Placental pericyte (primary cell): ENCODE results near the gene HMGB2. TPM values are rescaled to one million over a fixed set of nuclear protein-coding genes. Genes with fewer than 3 reads are reported as not detected.

Experiments used
- total RNA-seq: library from RNA; depleted of rRNA; stranded (reverse); fragments of >200 nt; gene quantifications from 2 replicates; pipeline ENCODE4 v1.2.3, GENCODE V29; 2012

Gene HMGB2
- total RNA-seq: 45.1 and 52.0 TPM in 2 replicates

DNA sequence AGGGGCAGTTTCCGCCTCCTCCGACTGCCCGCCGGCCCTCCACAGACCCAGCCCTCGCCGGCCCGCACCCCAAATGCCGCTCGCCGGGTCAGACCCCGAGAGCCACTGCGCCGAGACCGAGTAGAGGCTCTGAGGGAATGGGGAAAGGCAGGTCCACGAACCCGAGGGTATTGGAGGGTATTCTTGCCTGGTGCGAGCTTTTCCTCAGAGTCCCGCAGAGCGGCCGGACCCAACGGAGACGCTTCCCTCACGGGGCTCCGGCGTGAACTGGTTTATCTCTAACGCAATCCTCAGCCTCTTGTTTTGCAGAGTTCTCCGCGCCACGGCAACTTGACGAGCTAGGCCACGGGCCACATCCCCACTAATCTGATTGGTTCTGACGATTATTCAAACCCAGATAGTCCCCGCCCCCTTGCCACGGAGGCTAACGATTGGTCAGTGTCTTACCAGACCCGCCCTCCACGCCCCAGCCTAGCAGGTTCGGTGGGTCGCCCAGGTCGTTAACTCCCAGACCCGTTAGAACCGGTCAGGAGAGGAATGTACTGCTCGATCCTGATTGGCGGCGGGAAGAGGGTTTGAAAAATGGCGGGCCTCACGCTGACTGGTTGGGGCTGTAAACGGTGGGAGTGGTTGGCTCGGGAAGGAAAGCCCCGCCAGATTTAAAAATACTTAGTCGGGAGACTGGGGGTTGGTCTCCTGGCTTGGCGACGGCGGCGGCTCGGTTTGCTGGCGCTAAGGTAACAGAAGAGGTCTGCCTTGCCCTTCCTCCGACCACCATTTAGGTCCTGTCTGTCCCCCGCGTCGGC lies at the start of gene HMGB2:
Gene HMGB2 (minus strand): TSS at position 274 of the 806 bp plus-strand sequence. CDS start 709 bp downstream, outside the sequence.

DNA sequence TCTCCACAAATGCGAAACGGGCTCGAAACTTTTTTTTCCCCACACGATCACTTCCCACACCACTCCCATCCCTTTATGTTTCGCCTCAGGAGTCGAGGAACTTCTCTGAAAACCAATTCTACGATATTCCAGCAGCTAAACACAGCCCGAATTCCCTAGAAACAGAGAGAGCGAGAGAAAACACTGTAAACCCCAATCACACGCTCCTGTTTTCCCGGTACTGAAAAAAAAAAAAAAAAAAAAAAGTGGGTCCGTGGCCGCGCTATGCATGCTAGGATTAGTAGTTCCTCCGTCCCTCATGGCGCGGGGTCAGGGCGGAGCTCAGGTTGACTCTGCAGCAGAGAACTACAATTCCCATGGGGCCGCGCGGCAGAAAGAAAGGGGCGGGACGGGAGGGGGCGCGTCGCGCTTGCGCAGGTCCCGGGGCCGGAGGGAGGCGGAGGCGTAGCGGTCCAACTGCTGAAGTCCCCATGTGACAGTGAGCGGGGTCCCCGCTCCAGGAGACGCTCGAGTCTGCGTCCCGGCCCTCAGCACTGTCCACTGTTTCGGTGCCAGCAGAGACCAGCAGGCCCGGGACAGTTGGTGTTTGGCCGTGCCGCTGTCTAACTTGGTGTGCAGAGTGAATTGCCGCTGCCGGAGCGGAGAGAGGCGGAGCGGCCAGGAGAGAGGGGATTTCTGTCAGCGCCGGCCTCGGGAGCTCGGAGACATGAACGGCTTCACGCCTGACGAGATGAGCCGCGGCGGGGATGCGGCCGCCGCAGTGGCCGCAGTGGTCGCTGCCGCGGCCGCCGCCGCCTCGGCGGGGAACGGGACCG lies 36.5 kb upstream of the HMGB2 start, which contains the start of gene SAP30:
Gene SAP30 (plus strand): TSS at position 478 of the 815 bp plus-strand sequence. CDS start 229 bp downstream, at position 707.

Other genes with a start within 250 kb of the HMGB2 start
- gene GALNT7, start 165.5 kb downstream of the HMGB2 start, total RNA-seq: 10.5 and 16.6 TPM in 2 replicates
- 7.4 and 14.2 TPM in 2 replicates for gene SAP30, start 36.6 kb upstream of the HMGB2 start, total RNA-seq
- under 0.01 TPM in 2 replicates for gene SCRG1, start 64.8 kb upstream of the HMGB2 start, total RNA-seq
- gene HAND2, start 195.9 kb upstream of the HMGB2 start, total RNA-seq: 28.8 and 70.2 TPM in 2 replicates